Brain pericyte (primary cell): ENCODE results near the gene KCNIP4.
"Not testable (repeated sequence)": the region's sequence is repeated elsewhere in the genome, so short reads cannot be mapped to it uniquely, and the experiment has no call there.

Experiments
- DNase-seq: peaks from one replicate; pipeline ENCODE4 v3.0.0-alpha.2; 2012; ENCODE audit warnings: low read depth, low spot score

KCNIP4 gene

DNA sequence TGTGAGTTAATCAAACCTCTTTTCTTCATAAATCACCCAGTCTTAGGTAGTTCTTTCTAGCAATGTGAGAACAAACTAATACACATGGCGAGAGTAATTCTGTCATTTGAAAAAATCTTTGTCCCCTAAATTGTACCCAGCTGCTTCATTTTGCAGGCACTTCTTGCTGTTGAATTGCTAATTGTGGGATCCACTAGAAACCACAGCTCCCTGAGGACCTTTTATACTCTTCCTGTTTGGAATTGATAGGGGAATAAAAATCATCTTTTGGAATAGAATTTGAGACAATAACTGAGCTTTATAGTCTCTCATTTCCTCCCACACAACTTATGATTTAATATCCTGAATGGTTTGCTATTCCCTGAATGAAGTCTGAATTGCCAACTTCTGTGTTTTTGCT lies 1078.1 kb downstream of the KCNIP4 start:
- no peak for DNase-seq

- no peak for DNase-seq
Observed at GRCh38 chr4:20868108-20868507, 1080.5 kb downstream of the KCNIP4 start.

GRCh38 chr4:20860878-20861277 lies 1087.7 kb downstream of the KCNIP4 start:
- DNase-seq, result no peak

GRCh38 chr4:20859097-20859781 lies 1089.3 kb downstream of the KCNIP4 start:
- no peak for DNase-seq

DNA sequence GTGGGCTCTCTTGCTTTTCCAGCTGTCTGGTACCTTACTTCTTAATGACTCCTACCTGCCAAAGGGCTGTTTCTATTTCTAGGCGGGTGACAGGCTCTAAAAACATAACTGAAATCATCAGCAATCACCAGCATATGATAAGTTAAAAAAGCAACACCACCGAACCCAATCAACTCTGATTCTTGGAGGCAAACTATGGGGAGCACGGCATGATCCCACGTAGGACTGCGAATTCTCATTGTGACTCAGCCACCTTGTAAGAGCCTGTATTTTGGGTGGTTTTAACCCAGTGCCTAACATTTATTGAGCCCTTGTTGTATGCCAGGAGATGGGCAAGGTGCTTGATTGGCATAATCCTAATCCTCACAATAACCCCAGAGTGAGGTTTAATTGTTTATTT lies 1091.5 kb downstream of the KCNIP4 start:
- DNase-seq, result no peak

DNA sequence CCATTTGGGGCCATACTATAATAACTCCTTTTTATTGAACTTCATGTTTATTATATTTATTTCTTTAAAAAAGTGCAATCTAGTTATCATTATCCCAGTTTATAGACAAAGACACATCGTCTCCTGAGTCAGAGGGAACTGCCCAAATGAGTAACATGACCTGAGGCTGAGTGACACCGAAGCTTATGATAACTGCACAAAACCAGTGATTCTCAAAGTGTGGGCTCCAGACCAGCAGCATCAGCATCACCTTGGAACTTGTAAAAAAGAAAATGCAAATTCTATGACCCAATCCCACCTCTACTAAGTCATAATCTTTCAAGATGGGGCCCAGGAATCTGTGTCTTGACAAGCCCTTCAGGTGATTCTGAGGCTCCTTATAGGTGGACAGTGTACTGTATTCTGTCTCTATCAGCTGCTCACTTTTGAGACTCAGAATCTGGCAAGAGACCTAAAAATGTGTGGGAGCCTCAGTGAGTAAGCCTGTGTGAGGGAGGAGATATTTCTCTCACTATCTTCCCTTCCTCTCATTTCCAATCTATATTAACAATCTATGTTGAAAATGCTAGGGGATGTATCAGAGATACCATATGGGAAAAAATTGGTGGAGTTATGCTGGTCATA lies 1101.3 kb downstream of the KCNIP4 start:
- DNase-seq, result no peak

DNA sequence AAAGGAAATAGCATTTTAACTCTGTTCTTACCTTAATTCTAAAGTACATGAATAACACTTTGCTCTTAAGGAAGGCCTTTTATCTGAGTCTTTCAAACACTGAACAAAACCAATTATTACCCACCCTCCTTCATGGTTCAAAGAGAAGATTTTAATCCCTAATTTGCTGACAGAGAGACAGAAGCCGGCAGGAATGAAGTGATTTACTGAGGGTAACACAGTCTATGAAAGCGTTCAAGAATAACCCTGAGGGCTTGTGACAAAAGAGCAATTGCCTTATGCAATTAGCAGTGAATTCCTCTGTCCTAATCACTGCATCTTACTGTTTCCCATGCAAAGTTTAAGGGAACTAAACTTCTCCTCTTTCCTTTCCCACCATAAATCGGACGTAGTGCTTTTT lies 1104.3 kb downstream of the KCNIP4 start:
- no peak for DNase-seq

GRCh38 chr4:20840648-20841190 lies 1107.9 kb downstream of the KCNIP4 start:
- DNase-seq, result no peak

DNA sequence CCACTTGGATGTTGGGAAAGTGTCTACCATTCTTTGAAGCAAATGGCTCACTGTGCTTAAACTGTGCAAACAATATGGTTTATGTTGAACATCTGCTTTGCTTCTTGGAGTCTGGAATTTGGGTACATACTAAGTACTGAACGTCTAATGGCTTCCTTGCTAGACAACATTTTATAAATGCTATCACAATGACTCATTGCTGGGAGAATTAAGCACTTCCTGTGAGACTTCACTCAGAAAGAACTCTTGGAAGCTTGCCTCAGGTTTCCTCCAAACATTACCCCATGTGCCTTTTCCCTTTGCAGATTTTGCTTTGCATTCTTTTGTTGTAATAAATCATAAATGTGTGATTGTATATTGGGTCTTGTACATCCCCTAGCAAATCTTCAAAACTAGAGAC lies 1108.6 kb downstream of the KCNIP4 start:
- no peak for DNase-seq

DNA sequence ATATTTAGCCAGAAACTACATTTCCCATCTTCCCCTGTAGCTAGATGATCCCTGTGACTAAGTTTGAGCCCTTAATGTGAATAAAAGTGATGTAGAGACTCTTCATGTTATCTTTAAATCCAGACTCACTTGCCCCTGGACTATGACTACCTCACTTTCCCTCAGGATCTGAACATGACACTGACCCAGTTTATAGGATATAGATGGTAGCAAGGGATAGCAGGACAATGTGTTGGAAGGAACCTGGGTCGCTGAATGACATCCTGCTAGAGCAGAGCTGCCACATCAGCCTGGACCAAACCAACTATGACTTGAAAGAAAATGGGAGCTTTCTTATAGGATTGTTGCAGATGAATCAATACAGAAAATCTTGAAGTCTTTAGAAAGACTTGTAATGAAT lies 1110.1 kb downstream of the KCNIP4 start:
- no peak for DNase-seq

DNA sequence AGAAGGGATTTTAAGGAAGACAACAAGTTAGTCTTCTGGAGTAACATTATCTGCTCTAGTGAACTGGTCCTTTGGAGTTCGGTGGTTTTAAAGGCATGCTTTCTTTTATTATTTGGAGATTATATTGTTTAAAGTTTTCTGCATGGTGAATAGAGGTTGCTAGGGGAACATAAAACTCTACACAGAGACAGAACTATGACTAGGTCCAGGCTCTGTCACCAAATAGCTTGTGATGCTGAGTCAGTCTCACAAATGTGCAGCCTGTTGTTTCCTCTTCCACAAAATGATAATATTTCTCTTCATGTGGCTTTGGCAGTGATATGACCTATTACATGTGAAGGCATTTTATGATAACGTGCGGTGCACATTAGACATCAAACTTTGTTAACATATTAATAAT lies 1115.7 kb downstream of the KCNIP4 start:
- DNase-seq, result no peak

DNA sequence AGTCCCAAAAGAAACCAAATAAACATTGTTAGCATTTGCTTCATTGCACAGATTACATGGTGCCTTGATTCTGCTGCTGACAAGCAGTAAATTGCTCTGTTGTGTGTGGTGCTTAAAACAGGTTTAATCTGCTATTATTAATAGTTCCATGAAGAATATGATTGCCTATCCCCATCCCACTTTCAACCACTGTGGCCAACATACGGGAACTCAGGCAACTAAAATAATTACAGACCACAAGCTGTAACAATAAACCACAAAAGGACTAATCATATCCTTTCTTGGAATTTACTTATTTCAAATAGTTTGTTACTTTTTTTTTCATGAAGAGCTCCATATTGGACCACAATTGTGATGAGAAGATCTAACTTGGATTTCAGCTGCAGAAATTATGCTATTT lies 1116.8 kb downstream of the KCNIP4 start:
- DNase-seq, result no peak

GRCh38 chr4:20829617-20830357 lies 1118.8 kb downstream of the KCNIP4 start:
- DNase-seq, result no peak

GRCh38 chr4:20825505-20825904 lies 1123.1 kb downstream of the KCNIP4 start:
- no peak for DNase-seq

DNA sequence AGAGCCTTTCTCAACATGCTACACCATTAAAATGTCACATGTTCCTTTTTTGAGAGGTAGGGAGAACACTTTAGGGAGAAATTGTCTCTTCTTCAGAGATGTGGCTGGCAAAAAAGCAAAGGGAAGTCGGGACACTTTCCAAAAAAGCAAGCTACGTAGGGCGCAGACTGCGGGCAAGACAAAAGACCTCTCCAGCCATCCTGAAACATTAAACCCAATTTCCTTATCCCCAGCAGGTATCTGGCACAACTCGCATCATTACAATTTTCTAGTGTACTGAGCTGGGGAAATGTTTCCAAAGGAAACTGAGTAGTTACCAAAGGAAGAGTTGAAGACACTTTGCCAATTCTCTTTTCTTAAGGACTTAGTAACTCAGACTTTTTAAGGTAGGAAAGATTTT lies 1132.3 kb downstream of the KCNIP4 start:
- no peak for DNase-seq

DNA sequence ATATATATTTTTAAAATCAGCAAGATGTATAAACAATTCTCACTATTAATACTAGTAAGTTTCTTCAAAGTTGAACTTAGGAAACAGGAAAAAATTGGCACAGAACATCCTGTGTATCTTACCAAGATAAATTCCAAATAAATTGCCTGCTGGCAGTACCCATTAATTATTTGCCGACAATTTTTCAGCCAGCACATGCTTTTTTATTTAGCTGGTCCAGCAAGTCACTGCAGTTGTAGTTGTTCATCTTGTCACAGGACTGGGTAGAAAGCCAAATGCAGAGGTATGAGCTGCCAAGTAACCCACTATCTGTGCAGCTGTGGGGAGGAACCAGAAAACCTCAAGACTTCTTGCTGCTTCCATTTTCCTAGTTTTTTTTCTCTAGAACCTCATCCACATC lies 1134.9 kb downstream of the KCNIP4 start:
- DNase-seq, result no peak

DNA sequence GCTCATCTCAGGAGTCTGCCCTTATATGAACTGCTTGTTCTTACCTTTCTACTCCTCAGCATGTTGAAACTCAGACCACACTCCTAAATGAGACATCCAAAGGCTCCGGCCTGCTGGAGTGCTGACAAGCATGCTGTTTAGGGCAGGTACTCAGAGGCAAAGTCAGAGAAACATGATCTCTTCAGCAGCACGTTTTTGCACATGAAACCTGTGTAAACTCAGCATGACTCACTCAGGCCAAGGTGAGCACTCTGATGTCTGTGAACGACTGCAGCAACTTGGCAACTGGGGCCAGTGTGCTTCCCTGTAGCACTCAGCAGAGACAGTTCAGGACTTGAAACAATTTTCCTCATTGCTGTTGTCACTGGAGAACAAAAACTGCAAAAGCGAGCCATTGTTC lies 1138.8 kb downstream of the KCNIP4 start:
- no peak for DNase-seq

DNA sequence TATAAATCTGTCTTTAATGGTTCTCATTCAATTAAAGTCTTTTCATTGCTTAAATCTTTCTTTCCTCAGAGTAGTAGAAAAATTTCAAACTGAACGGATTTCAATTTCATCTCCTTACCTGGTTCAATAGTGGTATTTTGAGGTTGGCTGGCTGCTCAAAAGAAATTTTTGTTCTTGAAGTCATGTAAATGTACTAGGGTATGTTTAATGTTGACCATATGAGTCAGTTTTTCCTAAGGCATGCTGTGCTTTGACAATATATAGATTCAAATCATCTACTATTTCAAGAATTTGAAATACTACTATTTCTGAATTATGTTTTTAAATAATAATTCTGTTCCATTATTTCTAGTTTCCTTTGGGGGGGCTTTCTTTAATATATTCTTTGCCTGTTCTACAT lies 1142.9 kb downstream of the KCNIP4 start:
- DNase-seq, result no peak

GRCh38 chr4:20787940-20788665 lies 1160.5 kb downstream of the KCNIP4 start:
- no peak for DNase-seq

DNA sequence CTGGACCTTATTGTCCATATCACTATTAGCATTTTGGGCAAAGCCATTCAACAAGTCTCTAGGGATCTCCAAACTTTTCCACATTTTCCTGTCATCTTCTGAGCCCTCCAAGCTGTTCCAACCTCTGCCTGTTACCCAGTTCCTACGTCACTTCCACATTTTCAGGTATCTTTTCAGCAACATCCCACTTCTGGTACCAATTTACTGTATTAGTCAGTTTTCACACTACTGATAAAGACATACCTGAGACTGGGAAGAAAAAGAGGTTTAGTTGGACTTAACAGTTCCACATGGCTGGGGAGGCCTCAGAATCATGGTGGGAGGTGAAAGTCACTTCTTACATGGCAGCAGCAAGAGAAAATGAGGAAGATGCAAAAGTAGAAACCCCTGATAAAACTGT lies 1165.4 kb downstream of the KCNIP4 start:
- DNase-seq, result not testable (repeated sequence)

- DNase-seq, result no peak
Observed at GRCh38 chr4:20778896-20779295, 1169.7 kb downstream of the KCNIP4 start.
